Keratinocyte (primary cell): Measurements from ENCODE around the gene NCK1.

Experiments used
- CTCF ChIP-seq, 3 experiments: IDR thresholded peaks in 1 of 3; conservative IDR thresholded peaks in 1 of 3; optimal IDR thresholded peaks in 1 of 3; 2 replicates in 2 of 3; 3 replicates in 1 of 3; pipeline versions ENCODE3 to v1.5.1; 2011; ENCODE audit warnings: low read length in 3 of 3, mild to moderate bottlenecking in 3 of 3, moderate library complexity in 2 of 3, control low read depth in 1 of 3, inconsistent platforms in 1 of 3; ENCODE audit not compliant: insufficient read depth in 2 of 3; ENCODE audit errors: extremely low read depth in 1 of 3
- EZH2 ChIP-seq: IDR thresholded peaks from one replicate; pipeline ENCODE4 v1.6.1; 2012; ENCODE audit warnings: inconsistent platforms, mild to moderate bottlenecking, low read length, moderate library complexity

- no peak for TF ChIP-seq CTCF (optimal IDR thresholded peaks at IDR 0.05 in 1 of 3, IDR thresholded peaks at IDR 0.05 in 1 of 3, conservative IDR thresholded peaks at IDR 0.05 in 1 of 3; ENCODE audit: extremely low read depth in 1 of 3, insufficient read depth in 2 of 3, low read length in 3 of 3)
- TF ChIP-seq EZH2: no peak
These were observed 44.6 kb upstream of the NCK1 start for GRCh38 chr3:136817448-136817847.
